Fibroblast of skin of left quadriceps (primary cell): Measurements from ENCODE around the gene CD44.
"Not testable (repeated sequence)": the region's sequence is repeated elsewhere in the genome, so short reads cannot be mapped to it uniquely, and the experiment has no call there.

ENCODE experiments used
- DNase-seq, 2 experiments: peaks; one replicate each; pipeline ENCODE4 v3.0.0-alpha.2; 2013; ENCODE audit warnings: low read depth in 2 of 2

The CD44 gene

DNA sequence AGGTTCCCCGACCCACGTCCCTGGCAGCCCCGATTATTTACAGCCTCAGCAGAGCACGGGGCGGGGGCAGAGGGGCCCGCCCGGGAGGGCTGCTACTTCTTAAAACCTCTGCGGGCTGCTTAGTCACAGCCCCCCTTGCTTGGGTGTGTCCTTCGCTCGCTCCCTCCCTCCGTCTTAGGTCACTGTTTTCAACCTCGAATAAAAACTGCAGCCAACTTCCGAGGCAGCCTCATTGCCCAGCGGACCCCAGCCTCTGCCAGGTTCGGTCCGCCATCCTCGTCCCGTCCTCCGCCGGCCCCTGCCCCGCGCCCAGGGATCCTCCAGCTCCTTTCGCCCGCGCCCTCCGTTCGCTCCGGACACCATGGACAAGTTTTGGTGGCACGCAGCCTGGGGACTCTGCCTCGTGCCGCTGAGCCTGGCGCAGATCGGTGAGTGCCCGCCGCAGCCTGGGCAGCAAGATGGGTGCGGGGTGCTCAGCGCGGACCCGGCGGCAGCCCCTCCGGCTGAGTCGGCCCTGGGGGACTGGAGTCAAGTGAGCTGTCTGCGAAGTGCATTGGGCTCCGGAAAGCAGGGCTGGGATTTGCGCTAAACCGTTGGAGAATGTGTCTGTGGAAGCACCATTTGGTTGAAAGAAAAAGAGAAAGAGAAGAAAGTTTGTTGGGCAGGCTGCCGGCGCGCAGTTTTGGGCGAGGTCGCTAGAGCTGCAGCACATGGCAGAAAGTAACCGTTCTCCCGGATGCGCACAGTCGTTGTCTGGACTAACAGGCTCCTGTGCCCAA lies at the start of gene CD44:
Gene CD44, plus strand, starts transcription at position 229 of the 779 bp plus-strand sequence. Its CDS starts 133 bp downstream, at position 362.
- peak; percentile 46 to 51 for DNase-seq

DNA sequence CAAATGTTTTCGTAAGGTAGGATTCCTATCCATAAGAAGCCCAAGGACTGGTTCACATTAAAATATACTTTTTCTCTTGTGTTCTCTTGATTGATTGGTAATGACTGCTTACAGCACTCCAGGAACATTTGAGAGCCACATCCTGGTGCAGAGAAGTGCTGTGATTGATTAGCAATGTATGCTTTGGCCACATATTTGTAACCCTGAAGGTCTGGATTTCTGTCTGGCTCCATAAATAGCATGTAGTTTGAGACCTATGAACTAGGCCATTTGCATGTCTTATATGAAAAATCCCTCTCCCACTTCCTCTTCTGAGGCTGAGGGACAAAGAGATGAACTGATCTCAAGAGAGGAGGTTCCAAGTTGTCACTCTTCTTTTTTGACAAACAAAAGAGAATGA lies 49.3 kb upstream of the CD44 start:
- DNase-seq: no peak

DNA sequence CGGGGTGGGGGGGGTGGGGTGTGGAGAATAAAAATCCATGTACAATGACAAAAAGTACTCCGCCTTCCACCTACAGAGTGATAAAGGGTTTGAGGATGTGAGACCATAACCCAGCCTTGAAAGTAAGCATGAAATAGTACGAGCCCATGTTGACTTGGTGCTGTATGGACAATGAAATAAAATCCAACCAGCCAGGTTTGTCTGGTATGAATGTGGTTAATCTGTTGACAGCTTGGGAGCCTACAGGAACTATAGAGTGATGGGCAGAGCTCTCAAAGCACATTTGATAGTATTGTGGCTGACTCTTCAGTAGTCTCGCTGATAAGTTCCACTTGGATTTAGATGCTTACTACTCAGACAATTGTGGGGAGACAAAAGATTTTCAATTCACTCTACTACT lies 48.8 kb upstream of the CD44 start:
- DNase-seq: no peak

DNA sequence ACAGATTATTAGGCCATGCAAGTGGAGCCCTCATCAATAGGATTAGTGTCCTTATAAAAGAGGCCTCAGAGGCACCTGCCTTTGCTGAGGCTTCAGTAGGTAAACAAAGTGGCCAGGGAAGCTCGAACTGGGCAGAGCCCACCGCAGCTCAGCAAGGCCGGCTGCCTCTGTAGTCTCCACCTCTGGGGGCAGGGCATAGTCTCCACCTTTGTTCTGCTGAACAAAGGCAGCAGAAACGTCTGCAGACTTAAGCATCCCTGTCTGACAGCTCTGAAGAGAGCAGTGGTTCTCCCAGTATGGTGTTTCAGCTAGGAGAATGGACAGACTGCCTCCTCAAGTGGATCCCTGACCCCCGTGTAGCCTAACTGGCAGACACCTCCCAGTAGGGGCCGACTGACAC lies 48.0 kb upstream of the CD44 start:
- DNase-seq: not testable (repeated sequence)

DNA sequence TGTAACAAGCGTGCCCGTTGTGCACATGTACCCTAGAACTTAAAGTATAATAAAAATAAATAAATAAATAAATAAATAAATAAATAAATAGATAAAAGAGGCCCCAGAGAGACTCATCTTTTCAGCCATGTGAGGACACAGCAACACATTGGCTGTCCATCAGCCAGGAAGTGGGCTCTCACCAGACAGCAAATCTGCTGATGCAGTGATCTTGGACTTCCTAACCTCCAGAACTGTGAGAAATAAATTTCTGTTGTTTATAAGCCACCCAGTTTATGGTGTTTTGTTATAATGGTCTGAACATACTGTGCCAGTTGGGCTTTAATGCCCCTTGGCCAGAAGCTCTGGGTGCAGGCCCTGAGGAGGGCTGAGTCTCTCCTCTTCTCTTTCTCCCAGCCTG lies 42.2 kb upstream of the CD44 start:
- no peak for DNase-seq

DNA sequence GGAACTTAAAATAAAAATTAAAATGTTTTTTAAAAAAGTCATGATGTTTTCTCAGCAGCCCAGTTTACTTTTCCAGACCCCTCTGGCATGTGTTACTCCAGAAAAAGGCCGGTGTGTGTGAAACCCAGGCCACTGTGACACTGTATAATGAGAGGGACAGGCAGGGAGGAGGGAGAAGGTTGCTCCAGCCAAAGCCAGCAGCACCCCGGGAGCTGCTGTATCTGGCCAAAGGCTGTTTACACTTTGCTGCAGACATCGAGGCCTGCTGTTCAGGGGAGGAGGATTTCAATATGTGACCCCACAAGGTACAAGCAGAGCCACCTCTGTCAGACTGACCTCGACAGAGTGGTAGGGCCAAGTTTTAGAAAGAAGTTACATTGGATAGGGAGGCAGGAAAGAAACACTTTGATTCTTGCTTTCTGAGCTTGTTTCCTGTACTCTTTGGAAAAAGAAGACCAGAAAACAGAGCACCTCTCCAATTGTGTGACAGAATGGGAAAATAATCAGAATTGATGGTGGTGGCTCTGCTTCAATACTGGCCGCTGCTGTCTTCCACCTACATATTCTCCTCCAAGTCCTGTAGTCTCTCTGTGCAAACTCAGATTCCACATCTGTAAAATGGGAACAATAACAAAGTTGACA lies 41.0 kb upstream of the CD44 start:
- no peak for DNase-seq

DNA sequence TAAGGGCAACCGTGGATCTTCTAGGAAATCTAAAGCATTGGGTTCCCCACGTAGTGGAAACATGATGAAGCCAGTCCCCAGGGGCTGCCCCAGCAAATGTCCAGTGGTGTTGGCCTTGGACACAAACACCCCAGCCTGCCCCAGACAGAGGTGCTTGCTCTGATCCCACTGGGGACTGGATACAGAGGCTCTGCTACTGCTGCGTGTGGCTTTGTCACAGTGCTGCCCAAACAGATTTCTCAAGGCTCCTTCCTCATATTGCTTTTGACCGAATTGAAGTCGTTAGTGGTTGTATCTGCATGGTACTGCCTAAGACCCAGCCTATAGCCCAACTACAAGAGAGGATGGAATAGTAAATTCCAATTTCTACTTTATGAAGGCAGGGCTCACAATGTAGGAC lies 40.1 kb upstream of the CD44 start:
- no peak for DNase-seq

DNA sequence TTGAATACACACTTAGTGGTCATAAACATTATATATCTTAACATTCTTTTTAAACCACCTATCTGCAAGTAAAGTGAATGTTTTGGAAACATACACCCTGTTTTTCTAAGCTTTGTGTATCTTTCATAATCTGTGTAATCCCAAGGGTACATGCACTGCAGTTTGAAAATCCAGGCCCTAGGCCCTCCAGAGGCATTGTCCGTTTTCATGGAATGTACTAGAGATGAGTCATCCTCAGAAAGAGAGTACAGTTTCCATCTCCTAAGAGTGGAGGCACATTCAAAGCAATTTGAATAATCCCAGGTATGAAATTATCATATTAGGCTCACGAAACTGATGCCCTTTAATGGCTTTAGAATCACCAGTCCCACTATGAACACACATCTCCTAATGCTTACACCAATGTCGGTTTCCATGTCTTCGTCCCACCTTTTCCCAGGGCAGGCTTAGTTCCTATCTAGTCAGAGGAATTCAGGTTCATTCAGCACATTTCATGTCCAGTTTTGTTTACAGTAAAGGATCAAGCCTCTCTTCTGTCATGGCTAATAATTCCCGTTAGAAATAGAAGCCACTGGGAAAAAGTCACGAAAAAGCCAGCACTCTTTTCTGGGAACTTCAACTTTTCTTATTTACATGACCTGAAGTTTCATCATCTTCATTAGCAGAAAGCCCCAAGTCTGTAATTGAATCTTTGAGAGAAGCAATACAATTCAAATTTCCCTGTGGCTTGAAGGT lies 39.5 kb upstream of the CD44 start:
- DNase-seq: peak in 1 of 2 experiments; percentile 57

DNA sequence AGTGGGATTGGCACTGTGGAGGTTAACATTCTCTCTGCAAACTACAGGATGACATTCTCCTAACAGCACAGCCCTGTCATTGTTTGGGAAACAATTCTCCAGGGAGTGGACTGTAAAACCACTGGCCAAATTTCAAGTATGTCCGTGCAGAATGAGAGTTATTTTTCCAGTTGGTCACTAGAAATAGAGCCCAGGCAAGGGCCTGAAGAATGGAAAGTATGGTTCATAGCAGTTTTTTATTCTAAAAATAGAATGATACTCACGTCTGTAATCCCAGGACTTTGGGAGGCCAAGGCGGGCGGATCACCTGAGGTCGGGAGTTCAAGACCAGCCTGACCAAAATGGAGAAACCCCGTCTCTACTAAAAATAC lies 39.0 kb upstream of the CD44 start:
- no peak for DNase-seq

DNA sequence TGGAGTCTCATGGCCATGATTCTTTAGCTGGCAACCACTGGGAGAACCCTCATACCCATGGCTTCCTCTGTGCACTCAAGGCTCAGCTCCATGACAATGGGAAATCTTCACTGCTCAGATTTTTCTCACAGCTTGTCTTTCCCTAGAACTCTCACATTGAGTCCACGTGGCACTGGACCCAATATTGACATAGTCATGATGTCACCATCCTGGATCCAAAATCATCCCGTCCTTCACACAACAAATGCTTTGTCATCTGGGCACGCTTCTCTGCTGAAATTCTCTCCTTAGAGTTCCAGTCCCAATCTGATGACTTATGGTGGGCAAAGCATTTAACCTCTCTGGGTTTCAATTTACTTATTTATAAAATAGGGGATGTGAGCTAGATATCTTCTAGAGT lies 37.7 kb upstream of the CD44 start:
- DNase-seq: no peak

DNA sequence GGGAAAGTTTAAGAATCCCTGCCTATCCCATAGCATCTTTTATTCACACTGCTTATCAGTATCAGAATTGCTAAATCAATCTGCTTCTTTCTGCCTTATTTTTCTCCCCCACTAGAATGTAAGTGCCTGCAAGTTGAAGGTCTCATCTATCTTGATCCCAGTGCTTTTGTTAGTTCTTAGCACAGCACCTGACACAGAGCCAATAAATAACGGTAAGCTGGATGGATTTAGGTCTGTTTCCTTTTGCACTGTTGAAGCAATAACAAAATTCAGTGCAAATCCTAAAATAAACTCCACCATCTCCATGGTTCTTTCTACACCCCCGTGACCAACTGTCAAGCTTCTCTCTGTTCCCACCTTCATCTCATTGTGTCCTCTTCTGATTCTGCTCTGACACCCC lies 36.7 kb upstream of the CD44 start:
- no peak for DNase-seq

DNA sequence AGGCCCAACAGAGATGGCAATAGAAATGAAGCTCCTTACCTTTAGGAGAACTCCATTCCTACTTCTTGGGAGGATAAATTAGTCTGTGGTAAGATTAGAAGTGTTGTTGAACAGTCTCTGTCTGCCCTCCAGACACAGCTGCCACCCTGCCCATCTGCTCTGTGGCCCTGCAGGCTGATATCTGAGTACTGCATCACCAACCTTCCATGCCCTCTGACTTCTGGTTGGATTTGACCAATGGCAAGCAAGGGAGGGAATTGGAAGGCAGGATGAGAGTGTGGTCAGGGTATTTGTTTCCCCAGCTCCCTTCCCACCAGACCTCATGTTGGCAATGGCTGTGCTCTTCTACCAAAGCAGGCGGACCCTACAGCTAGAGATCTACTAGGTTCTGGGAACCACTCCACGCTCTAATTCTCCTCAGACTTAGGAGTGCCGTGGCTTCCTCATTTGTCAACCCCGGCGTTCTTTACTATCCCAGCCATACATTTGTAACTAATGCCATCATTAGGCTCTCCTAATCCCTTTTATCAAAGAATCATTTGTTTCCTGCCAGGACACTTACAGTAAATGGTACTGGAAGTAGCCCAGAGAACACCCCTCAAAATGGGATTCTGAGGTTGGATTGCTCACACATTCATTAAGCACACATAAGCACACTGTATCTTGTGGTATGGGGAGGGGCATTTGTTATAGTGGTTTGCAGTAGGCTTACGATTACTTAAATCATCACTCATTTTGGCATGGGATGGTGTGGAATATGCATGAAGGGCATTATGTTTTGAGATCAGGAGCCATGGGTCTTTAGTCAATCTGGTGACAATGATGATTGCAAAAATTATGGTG lies 35.4 kb upstream of the CD44 start:
- no peak for DNase-seq

DNA sequence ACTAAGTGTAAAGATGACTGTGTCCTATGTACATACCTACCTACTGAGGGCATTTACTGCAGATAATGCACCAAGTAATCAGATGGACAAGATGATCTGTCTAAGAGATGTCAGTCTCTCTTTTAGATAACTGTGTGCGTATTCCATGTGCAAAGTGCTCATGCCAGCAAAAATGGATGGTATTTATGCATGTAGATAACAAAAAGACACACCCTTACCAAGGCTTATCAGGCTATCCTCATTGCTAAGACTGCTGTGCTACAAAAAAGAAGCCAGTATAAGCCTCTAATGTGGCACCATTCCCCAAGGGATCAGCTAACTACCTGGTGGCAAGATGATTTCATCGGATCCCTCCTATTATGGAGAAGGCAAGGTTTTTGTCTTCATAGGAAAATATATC lies 34.3 kb upstream of the CD44 start:
- no peak for DNase-seq

DNA sequence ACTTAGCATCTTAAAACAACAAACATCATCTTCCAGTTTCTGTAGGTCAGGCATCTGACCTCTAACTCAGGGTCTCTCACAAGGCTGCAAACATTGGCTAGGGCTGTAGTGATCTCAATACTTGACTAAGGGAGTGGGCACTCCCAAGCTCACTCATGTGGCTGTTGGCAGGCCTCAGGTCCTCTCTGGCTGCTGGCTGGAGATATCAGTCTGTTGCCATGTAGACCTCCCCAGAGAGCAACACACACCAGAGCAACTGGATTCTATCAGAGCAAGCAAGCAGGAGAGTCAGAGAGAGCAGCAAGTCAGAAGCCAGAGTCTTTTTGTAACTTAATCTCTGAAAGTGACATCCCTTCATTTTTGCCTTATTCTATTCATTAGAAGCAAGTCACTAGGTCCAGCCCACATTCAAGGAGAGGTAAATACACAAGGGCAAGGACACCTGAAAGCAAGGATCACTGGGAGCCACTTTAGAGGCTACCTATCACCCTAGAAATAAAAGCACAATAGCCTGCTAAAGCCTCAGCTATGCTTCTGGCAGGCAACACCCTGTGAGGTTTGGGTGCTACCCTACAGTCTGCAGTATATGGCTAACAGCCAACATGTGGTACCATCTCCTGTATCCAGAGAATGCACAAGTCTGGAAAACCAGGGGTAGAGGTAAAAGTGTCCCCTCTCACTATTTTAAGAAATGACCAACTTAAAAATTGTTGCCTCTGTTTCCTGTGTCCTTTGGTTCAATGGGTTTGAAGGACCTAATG lies 33.5 kb upstream of the CD44 start:
- no peak for DNase-seq

DNA sequence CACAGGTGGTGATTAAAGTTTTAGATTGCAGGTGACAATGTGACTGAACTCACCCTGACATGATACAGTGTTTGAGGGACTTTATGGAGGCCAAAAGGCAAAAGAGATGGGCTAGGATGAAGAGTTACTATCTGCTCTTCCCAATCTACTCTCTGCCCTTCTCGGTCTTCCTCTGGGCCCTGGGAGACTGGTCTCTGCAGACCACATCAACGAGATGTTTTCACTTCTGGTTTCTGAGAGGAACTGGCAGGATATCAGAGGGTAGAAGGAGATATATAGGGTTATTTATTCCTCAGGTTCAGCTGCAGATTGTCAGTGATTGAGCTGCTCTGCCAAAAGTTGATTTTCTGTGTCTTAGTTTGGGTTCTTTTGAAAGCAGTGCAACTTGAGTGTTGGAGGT lies 32.4 kb upstream of the CD44 start:
- no peak for DNase-seq

DNA sequence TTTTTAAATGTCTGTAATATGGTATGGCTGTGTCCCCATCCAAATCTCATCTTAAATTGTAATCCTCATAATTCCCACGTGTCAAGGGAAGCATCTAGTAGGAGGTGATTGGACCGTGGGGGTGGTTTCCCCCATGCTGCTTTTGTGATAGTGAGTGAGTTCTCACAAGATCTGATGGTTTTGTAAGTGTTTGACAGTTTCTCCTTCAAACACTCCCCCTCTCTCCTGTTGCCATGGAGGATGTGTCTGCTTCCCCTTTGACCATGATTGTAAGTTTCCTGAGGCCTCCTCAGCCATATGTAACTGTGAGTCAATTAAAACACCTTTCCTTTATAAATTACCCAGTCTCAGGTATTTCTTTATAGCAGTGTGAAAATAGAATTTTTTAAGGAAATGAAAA lies 31.1 kb upstream of the CD44 start:
- no peak for DNase-seq

DNA sequence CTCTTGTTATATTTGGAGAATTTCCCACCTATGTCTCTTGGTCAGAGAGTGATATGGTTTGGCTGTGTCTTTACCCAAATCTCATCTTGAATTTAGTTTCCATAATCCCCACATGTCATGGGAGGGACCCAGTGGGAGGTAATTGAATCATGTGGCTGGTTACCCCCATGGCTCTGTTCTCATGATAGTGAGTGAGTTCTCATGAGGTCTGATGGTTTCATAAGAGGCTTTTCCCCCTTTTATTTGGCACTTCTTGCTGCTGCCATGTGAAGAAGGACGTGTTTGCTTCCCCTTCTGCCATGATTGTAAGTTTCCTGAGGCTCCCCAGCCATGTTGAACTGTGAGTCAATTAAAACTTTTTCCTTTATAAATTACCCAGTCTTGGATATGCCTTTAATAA lies 30.6 kb upstream of the CD44 start:
- DNase-seq: not testable (repeated sequence)

DNA sequence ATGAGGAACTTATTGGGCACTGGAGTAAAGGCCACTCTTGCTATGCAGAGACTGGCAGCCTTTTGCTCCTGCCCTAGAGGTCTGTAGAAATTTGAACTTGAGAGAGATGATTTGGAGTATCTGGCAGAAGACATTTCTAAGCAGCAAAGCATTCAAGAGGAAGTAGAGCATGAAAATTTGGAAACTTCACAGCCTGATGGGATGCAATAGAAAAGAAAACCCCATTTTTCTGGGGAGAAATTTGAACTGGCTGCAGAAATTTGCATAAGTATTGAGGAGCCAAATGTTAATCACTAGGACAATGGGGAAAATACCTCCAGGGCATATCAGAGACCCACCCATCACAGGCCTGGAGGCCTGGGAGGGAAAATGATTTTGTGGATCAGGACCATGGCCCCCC lies 29.9 kb upstream of the CD44 start:
- DNase-seq: no peak

DNA sequence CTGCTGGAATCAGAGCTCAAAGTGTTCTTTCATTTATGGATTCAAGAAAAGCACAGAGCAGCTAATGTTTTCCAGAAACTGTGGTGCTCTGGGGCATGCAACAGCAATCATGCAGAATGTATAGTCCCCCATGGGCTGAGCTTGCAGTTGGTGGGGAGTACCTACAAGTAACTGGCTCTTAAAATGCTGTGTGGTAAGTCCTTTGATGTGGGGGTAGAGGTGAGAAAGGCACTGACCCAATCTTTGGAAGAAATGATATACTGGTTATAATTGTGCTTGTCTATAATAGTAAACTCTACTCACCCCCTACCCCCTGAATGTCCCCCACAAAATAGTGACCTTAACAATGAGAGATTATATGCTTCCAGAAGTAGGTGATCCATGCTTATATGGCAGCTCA lies 29.1 kb upstream of the CD44 start:
- DNase-seq: no peak

DNA sequence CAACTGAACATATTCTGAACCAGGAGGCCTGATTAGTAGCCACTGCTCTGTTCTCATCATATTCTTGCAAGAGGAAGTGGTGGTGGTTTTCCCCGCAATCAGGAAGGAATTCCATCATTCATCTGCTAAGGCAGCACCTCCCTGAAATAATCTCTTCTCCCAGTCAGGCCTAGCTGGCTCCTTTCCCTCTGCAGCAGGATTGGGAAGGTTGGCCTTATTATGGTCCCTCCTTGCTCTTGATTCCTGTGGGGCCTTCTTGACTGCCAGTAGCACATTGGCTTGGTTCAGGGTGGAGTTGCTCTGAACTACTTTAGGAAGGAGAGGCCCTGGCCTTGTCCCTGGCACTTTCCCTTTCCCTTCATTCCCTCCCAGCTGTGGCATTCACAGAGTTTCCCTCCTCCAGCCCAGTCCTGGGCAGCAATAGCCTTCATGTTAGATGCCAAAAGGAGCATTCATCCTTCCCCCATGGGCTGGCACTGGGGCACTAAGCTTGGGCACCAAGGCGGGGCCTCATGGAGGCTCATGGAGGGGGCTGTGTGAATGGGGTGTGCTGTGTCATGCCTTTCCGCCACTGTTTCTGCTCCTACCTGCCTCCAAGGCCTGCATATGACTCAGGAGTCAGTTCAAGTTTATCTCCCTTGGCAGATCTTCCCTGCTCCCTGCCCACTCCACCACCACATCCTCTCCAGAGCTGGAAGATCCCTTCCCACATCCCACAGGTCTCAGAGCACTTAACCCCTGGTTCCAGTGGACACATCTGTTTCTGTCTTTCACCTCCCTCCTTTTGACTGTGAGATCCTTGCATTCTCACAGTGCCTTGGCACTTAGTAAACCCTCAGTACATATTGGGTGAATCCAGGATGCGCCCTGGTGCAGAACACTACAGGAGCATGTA lies 27.6 kb upstream of the CD44 start:
- peak; percentile 81 to 82 for DNase-seq
